Activated naive CD8-positive, alpha-beta T cell (primary cell): ENCODE results near the gene PCED1A.
A peak's percentile ranks its signal among the peaks of the same experiment; 100 is the strongest.

ENCODE experiments used
- H3K27ac Mint-ChIP-seq: one replicate; pipeline ENCODE4 v1.8.0; 2021; ENCODE audit warnings: mixed read lengths
- H3K27me3 Mint-ChIP-seq: one replicate; pipeline ENCODE4 v1.8.0; 2021; ENCODE audit warnings: mixed read lengths
- H3K36me3 Mint-ChIP-seq: one replicate; pipeline ENCODE4 v1.8.0; 2021; ENCODE audit warnings: mixed read lengths
- H3K4me1 Mint-ChIP-seq: one replicate; pipeline ENCODE4 v1.8.0; 2021; ENCODE audit warnings: low read depth, mixed read lengths
- H3K4me3 Mint-ChIP-seq: one replicate; pipeline ENCODE4 v1.8.0; 2021; ENCODE audit warnings: mild to moderate bottlenecking, mixed read lengths
- H3K9me3 Mint-ChIP-seq: one replicate; pipeline ENCODE4 v1.8.0; 2021; ENCODE audit warnings: low read depth, mixed read lengths

Gene PCED1A

GRCh38 chr20:2807019-2807418, 33.4 kb downstream of the PCED1A start:
- Mint-ChIP-seq H3K27ac (no peak overlapping the region), H3K27me3 (peaks cover 33% of the 10 kb centered on the region), H3K9me3 (peaks cover 1% of the 10 kb centered on the region), H3K4me1 (peaks cover 4% of the 10 kb centered on the region), H3K36me3 (peaks cover 9% of the 10 kb centered on the region), H3K4me3 (no peak overlapping the region)

- Mint-ChIP-seq H3K9me3 (no peaks in the 10 kb centered on the region), H3K36me3 (peaks cover 6% of the 10 kb centered on the region), H3K27me3 (peaks cover 27% of the 10 kb centered on the region), H3K4me3 (no peak overlapping the region), H3K4me1 (peaks cover 5% of the 10 kb centered on the region), H3K27ac (no peak overlapping the region)
Measured at GRCh38 chr20:2806351-2806701, 34.1 kb downstream of the PCED1A start.

DNA sequence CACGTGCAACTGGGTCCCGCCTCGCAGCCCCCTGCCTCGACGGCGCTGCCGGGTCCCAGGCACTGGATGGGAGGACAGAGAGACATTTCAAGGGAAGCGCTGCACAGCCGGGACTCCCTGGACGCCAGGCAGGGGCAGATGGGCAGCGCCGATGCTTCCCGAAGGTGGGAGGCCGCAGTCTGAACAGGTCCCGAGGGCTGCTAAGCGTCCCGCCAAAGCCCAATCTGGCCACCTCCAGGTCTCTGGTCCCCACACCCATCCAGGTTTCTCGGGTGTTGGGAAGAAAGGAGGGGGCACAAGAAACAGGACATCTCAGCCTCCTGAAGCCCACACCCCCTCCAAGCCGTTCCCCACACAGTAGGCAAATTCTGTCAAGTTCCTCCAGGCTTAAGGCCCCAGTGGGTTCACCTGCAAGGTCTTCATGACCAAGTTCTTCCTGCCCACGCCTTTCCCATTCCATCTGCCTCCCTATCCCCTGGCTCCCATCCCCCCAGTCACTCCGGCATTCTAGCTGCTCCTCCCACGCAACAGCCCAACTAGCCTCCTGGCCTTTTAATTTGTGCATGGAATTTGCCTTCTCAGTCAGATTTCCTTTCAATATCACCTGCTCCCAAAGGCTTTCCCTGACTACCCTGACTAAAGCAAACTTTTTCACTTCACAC, 34.6 kb downstream of the PCED1A start:
- Mint-ChIP-seq H3K36me3 (peaks cover 3% of the 10 kb centered on the region), H3K27ac (no peak overlapping the region), H3K4me1 (peaks cover 10% of the 10 kb centered on the region), H3K9me3 (no peaks in the 10 kb centered on the region), H3K27me3 (peaks cover 24% of the 10 kb centered on the region), H3K4me3 (no peak overlapping the region)

DNA sequence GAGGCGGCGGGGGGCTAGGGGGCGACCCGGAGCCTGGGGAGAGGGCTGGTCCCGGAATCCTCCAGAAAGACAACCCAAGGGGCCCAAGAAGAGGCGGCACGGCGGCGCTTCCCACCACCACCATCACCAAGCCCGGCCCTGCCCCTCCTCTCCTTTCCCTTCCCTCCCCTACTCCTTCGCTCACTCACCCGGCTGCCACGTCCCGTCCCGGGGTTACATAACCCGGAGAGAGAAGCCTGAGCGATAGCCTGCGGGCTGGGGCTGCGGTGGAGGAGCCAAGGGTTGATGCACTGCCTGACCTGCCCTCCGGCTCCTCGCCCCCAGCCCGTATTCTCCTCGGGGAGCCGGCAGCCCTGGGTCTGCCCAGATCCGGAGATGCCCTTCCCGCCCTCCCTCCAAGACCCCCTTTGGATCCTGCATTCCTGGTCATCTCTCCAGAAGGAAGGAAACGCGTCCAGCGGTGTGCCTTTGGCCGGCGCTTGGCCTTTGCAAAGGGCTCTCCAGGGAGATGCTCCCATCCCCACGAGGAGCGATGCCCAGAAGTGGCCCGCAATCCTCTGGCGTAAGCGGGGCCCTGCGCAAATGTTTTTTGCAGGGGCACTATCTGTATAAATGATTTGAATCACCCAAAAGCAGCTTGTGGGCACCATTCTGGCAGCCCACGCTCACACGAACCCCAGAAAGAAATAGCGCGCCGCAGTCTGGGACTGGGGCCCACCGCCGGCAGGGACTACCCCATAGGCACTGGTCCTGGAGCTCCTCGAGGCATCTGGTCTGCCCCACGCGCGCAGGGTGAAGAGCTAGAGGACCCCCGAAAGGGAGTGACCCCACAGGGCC, 35.4 kb downstream of the PCED1A start:
- peaks cover 13% of the 10 kb centered on the region for H3K4me1 Mint-ChIP-seq
- H3K36me3 Mint-ChIP-seq, result peaks cover 3% of the 10 kb centered on the region
- no peak overlapping the region for H3K27ac Mint-ChIP-seq
- H3K4me3 Mint-ChIP-seq, result no peak overlapping the region
- H3K27me3 Mint-ChIP-seq, result peaks cover 24% of the 10 kb centered on the region
- no peaks in the 10 kb centered on the region for H3K9me3 Mint-ChIP-seq

DNA sequence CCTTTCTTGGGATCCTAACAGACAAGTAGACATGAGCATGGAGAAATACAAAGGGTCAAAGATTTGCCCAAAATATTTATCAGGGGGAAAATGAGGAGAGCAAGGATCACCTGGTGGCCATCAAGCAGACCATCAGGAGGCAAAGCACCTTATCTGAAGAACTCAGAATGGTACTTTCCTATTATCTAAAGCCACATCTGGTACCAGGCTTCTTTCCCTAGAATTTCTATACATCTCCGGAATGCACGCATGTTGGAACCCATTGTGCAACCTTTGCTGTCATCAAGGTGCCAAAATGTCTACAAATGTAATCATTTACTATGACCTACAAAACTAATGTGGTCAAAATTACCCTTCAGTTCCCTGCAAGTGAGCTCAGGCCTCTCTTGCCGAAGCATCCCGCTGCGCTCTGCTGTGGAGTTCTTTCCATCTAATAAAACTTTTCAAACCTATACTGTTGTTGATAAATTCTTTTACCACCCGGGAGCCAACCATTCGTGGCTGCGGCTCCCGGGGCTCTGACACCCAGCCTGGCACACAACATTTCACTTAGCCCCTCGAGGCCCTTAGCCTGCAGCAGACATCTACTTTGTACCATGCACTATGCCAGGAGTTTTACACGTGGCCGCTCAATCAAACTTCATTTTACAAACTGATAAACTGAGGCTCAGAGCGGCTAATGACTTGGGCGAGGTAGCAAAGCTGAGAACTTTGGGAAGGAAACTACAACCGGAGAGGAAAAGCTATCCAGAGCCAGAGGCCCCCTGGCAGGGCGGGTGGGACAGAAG, 36.2 kb downstream of the PCED1A start:
- Mint-ChIP-seq H3K36me3 (peaks cover 7% of the 10 kb centered on the region), H3K4me1 (peaks cover 22% of the 10 kb centered on the region), H3K27ac (no peak overlapping the region), H3K9me3 (no peaks in the 10 kb centered on the region), H3K27me3 (peaks cover 29% of the 10 kb centered on the region), H3K4me3 (no peak overlapping the region)

GRCh38 chr20:2801286-2801728, 39.1 kb downstream of the PCED1A start:
- Mint-ChIP-seq H3K36me3 (peaks cover 4% of the 10 kb centered on the region), H3K27me3 (peaks cover 34% of the 10 kb centered on the region), H3K4me3 (peak overlapping the region; percentile 74), H3K9me3 (no peaks in the 10 kb centered on the region), H3K27ac (peak overlapping the region; percentile 11), H3K4me1 (peaks cover 23% of the 10 kb centered on the region)

GRCh38 chr20:2800521-2801285, 39.8 kb downstream of the PCED1A start, which contains the start of gene CPXM1:
CPXM1 (minus strand) TSS chr20:2800627; CDS start chr20:2800572, 55 bp downstream.
- peaks cover 23% of the 10 kb centered on the region for H3K4me1 Mint-ChIP-seq
- peak within 1 kb of the TSS; percentile 68 for H3K27ac Mint-ChIP-seq
- no peaks in the 10 kb centered on the region for H3K9me3 Mint-ChIP-seq
- H3K27me3 Mint-ChIP-seq, result peaks cover 31% of the 10 kb centered on the region
- peak within 1 kb of the TSS; percentile 97 for H3K4me3 Mint-ChIP-seq
- peaks cover 4% of the 10 kb centered on the region for H3K36me3 Mint-ChIP-seq

- peaks cover 4% of the 10 kb centered on the region for H3K36me3 Mint-ChIP-seq
- H3K4me1 Mint-ChIP-seq, result peaks cover 23% of the 10 kb centered on the region
- peak overlapping the region; percentile 97 for H3K4me3 Mint-ChIP-seq
- H3K27ac Mint-ChIP-seq, result peak overlapping the region; percentile 68
- H3K27me3 Mint-ChIP-seq, result peaks cover 31% of the 10 kb centered on the region
- H3K9me3 Mint-ChIP-seq, result no peaks in the 10 kb centered on the region
Measured at GRCh38 chr20:2799688-2800520, 40.6 kb downstream of the PCED1A start.

DNA sequence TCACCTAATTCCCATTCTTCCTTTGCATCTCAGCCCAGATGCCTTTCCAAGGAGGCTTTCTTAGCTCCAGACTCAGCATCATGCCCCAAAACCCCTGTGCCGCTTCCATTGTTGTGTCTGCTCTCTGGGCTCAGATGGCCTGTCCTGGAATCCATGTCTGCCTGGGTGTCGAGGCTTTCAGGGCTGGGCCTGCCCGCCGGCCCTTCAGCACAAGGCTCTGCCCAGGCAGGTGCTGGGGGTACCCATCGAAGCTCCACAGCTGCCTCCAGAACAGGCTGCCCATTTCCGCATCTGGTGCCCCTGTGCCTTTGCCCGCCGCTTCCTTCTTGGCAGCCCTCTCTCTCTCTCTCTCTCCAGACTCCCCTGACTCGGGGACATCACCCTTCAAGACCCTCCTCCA, 41.2 kb downstream of the PCED1A start:
- Mint-ChIP-seq H3K4me1 (peaks cover 23% of the 10 kb centered on the region), H3K27ac (no peak overlapping the region), H3K4me3 (peak overlapping the region; percentile 97), H3K27me3 (peaks cover 28% of the 10 kb centered on the region), H3K9me3 (no peaks in the 10 kb centered on the region), H3K36me3 (peaks cover 4% of the 10 kb centered on the region)

DNA sequence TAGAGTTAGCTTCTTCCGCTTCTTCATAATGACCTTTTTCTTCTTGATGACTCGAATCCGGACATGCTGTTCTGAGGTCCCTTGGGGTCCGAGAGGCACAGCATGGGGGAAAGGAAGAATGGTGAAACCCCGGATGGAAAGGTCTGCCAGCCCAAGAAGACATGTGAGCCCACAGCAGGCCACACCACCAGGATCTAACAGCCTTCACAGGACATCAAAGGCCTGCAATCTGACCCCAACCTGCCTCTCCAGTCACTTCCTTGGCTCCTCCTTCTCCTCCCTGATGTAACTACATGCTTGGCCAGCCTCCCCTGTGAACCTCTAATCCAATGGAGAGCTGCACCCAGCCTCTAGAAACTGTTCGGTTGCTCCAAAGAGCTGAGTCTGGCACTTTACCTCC, 41.6 kb downstream of the PCED1A start:
- Mint-ChIP-seq H3K9me3 (no peaks in the 10 kb centered on the region), H3K4me3 (peak overlapping the region; percentile 97), H3K27ac (no peak overlapping the region), H3K27me3 (peaks cover 25% of the 10 kb centered on the region), H3K36me3 (peaks cover 4% of the 10 kb centered on the region), H3K4me1 (peaks cover 23% of the 10 kb centered on the region)

GRCh38 chr20:2798095-2798805, 42.2 kb downstream of the PCED1A start:
- H3K36me3 Mint-ChIP-seq, result peaks cover 5% of the 10 kb centered on the region
- peaks cover 27% of the 10 kb centered on the region for H3K27me3 Mint-ChIP-seq
- no peaks in the 10 kb centered on the region for H3K9me3 Mint-ChIP-seq
- H3K27ac Mint-ChIP-seq, result no peak overlapping the region
- H3K4me1 Mint-ChIP-seq, result peaks cover 23% of the 10 kb centered on the region
- H3K4me3 Mint-ChIP-seq, result no peak overlapping the region

- H3K9me3 Mint-ChIP-seq, result no peaks in the 10 kb centered on the region
- H3K36me3 Mint-ChIP-seq, result peaks cover 6% of the 10 kb centered on the region
- no peak overlapping the region for H3K4me3 Mint-ChIP-seq
- no peak overlapping the region for H3K27ac Mint-ChIP-seq
- H3K4me1 Mint-ChIP-seq, result peaks cover 23% of the 10 kb centered on the region
- H3K27me3 Mint-ChIP-seq, result peaks cover 24% of the 10 kb centered on the region
Measured at GRCh38 chr20:2797136-2797983, 43.1 kb downstream of the PCED1A start.
